Heart left ventricle (tissue), 13 donors: ENCODE measurements around the gene BAX.

Experiments
- CTCF ChIP-seq, 12 donors: fragments of 200-600 bp; sonication (generic) in 4 of 12; IDR thresholded peaks; one replicate each; pipeline versions ENCODE4 v1.5.0 to v1.8.0; 2018 to 2022; ENCODE audit warnings: antibody characterized with exemption in 12 of 12, mild to moderate bottlenecking in 5 of 12
- POLR2A ChIP-seq, 2 donors: fragments of 450-650 bp; IDR thresholded peaks; one replicate each; pipeline ENCODE4 v1.6.1; 2017; ENCODE audit warnings: antibody characterized with exemption in 2 of 2, mild to moderate bottlenecking in 2 of 2, moderate library complexity in 2 of 2
- donor health status: ischemic (EF 13 %, LVEDD 7.1; RV severe dilation, severe dysfunction).
- donor health status: DM: no; HTN: yes; CAD: no.
- donor health status: DM: no; HTN: no; CAD: no.
- donor health status: ischemic (EF 25% LVEDD 6.9; RV normal size, moderate dysfunction).
- donor health status: ischemic (EF 25% LVEDD 5.7; RV mildly dilated, moderate dysfunction).
- donor health status: ischemic (EF 35%, LVEDD 5.7; RV mildly dilated, moderate dysfunction).
- donor health status: nonischemic (EF 11% LVEDD 7.7; RV severe dilation, severe dysfunction).
- donor health status: DM: yes; HTN: yes; CAD: no.
- donor health status: PGD.
- donor health status: ischemic (EF 29% LVEDD 5.4; RV normal size, mild dysfunction).
- donor health status: nonischemic (EF 23%, LVEDD 6.1; RV moderate dilation, normal function).

- TF ChIP-seq CTCF (IDR thresholded peaks at IDR 0.05) (no peak), POLR2A (IDR thresholded peaks at IDR 0.05) (no peak)
Observed at GRCh38 chr19:48946463-48947257, 8.0 kb upstream of the BAX start.
